ENCODE measurements around the gene CHORDC1. TPM values are rescaled to one million over a fixed set of nuclear protein-coding genes. Genes with fewer than 3 reads are reported as not detected.

CHORDC1 gene
- total RNA-seq, 1 experiment from 2014 or later, result 70.5 TPM

DNA sequence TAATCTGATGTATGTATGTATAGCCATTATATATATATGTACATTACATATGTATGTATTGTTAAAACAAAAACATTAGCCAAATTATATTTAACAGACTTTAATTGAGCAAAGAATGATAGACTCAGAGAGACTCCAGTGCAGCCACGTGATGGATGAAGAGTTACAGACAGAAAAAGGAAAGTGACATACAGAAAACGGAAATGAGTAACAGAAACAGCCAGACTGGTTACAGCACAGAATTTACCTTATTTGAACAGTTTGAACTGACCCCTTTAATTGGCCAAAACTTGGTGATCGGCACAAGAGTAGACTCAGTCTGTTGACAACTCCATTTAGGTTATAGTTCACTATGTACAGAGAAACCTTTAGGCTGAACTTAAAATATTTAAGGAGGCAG lies 35.0 kb downstream of the CHORDC1 start:
- no peaks in the 10 kb centered on the region for H3K9me3 ChIP-seq (ENCODE audit: insufficient read depth, low read depth)
- no peaks in the 10 kb centered on the region for H3K9me2 ChIP-seq (ENCODE audit: insufficient read depth)
- H3K27me3 ChIP-seq (ENCODE audit: insufficient read depth, low read depth), result no peaks in the 10 kb centered on the region
- H3K36me3 ChIP-seq (ENCODE audit: low read depth), result no peaks in the 10 kb centered on the region
- TF ChIP-seq, protein P1, sequence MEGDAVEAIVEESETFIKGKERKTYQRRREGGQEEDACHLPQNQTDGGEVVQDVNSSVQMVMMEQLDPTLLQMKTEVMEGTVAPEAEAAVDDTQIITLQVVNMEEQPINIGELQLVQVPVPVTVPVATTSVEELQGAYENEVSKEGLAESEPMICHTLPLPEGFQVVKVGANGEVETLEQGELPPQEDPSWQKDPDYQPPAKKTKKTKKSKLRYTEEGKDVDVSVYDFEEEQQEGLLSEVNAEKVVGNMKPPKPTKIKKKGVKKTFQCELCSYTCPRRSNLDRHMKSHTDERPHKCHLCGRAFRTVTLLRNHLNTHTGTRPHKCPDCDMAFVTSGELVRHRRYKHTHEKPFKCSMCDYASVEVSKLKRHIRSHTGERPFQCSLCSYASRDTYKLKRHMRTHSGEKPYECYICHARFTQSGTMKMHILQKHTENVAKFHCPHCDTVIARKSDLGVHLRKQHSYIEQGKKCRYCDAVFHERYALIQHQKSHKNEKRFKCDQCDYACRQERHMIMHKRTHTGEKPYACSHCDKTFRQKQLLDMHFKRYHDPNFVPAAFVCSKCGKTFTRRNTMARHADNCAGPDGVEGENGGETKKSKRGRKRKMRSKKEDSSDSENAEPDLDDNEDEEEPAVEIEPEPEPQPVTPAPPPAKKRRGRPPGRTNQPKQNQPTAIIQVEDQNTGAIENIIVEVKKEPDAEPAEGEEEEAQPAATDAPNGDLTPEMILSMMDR (conservative IDR thresholded peaks at IDR 0.05), result no peak
- TF ChIP-seq EZH2 (IDR thresholded peaks at IDR 0.05; ENCODE audit: low read depth), result no peak
- CTCF ChIA-PET, result no interaction called here
- no peak overlapping the region for H2AFZ ChIP-seq
- DNase-seq, result no peak
- no peaks in the 10 kb centered on the region for H4K20me1 ChIP-seq (ENCODE audit: insufficient read depth)
- no peaks in the 10 kb centered on the region for H3K4me1 ChIP-seq (replicated peaks; ENCODE audit: insufficient read depth)
- H3F3A ChIP-seq (ENCODE audit: insufficient read depth, low read depth), result no peaks in the 10 kb centered on the region
- no peak overlapping the region for H3K4me2 ChIP-seq
- intact Hi-C loops (cut with micrococcal nuclease; ENCODE audit: unreplicated experiment), result no loop called here
- no peak overlapping the region for H3K27ac ChIP-seq
- H3K4me3 ChIP-seq, result no peak overlapping the region
- no TSS peak for BruUV-seq (replicated peaks)
- H3K79me2 ChIP-seq (ENCODE audit: low read depth), result no peaks in the 10 kb centered on the region
- POLR2A ChIA-PET (ENCODE audit: unreplicated experiment), result no interaction called here

DNA sequence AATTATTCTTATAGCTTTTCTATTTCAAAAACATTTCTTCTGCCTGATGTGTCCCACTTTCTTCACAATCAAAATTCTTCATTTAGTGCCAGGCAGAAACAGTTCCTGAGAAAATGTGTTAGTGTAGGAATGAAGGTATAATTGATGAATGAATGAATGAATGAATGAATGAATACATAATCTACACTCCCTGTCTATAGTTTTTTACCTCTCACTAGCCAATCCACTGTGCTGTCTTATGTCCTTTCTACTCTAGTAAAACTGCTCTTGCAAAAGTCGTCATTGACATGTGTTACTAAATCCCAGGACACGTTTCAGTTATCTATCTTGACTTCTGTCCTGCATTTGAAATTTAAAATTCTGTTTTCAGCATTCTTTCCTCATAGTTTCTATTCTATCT lies 42.9 kb downstream of the CHORDC1 start:
- Histone ChIP-seq H3K4me2 (no peak overlapping the region), H4K20me1 (ENCODE audit: insufficient read depth) (no peaks in the 10 kb centered on the region), H3K79me2 (ENCODE audit: low read depth) (no peaks in the 10 kb centered on the region), H2AFZ (no peak overlapping the region), H3K36me3 (ENCODE audit: low read depth) (no peaks in the 10 kb centered on the region), H3K27ac (no peak overlapping the region), H3F3A (ENCODE audit: insufficient read depth, low read depth) (peaks cover 11% of the 10 kb centered on the region; the same call in 1 of the 2 replicates), H3K27me3 (ENCODE audit: insufficient read depth, low read depth) (no peaks in the 10 kb centered on the region), H3K9me3 (ENCODE audit: insufficient read depth, low read depth) (no peaks in the 10 kb centered on the region; the same call in 1 of the 2 replicates), H3K9me2 (ENCODE audit: insufficient read depth) (no peaks in the 10 kb centered on the region), H3K4me3 (no peak overlapping the region), H3K4me1 (replicated peaks; ENCODE audit: insufficient read depth) (peaks cover 18% of the 10 kb centered on the region)
- DNase-seq, result no peak
- ChIA-PET CTCF (no interaction called here), POLR2A (ENCODE audit: unreplicated experiment) (no interaction called here)
- TF ChIP-seq, protein P1 (conservative IDR thresholded peaks at IDR 0.05), result no peak
- no peak for TF ChIP-seq EZH2 (IDR thresholded peaks at IDR 0.05; ENCODE audit: low read depth)
- BruUV-seq (replicated peaks), result no TSS peak
- intact Hi-C loops (cut with micrococcal nuclease; ENCODE audit: unreplicated experiment), result no loop called here

DNA sequence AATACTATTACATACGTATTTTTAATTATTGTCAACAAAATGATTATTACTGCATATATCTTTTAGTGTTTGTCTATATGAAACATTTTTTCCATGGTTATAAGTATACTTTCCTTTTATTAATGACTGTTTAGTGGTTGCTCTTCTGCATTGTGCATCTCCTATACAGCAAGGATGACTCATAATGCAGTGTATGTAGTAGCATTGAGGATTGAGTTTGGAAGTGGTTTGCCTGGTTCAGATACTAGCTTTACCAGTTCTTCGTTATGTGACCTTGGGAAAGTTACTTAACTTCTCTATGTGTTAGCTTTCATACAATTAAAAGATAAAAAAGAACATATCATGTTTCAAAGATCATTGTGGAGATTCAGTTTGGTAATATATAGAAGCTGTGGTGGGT lies 44.1 kb downstream of the CHORDC1 start:
- H2AFZ ChIP-seq, result no peak overlapping the region
- no peak overlapping the region for H3K27ac ChIP-seq
- intact Hi-C loops (cut with micrococcal nuclease; ENCODE audit: unreplicated experiment), result no loop called here
- no peaks in the 10 kb centered on the region; the same call in 1 of the 2 replicates for H3K9me3 ChIP-seq (ENCODE audit: insufficient read depth, low read depth)
- H3K4me1 ChIP-seq (replicated peaks; ENCODE audit: insufficient read depth), result peaks cover 18% of the 10 kb centered on the region
- CTCF ChIA-PET, result no interaction called here
- no peak overlapping the region for H3K4me3 ChIP-seq
- no peaks in the 10 kb centered on the region for H3K9me2 ChIP-seq (ENCODE audit: insufficient read depth)
- peak; percentile 12 to 93 for DNase-seq
- H3K4me2 ChIP-seq, result peak overlapping the region; percentile 14; the same call in 1 of the 2 replicates
- no peak for TF ChIP-seq EZH2 (IDR thresholded peaks at IDR 0.05; ENCODE audit: low read depth)
- TF ChIP-seq, protein P1 (conservative IDR thresholded peaks at IDR 0.05), result no peak
- H3F3A ChIP-seq (ENCODE audit: insufficient read depth, low read depth), result peaks cover 11% of the 10 kb centered on the region; the same call in 1 of the 2 replicates
- H3K27me3 ChIP-seq (ENCODE audit: insufficient read depth, low read depth), result no peaks in the 10 kb centered on the region
- no peaks in the 10 kb centered on the region for H3K36me3 ChIP-seq (ENCODE audit: low read depth)
- H4K20me1 ChIP-seq (ENCODE audit: insufficient read depth), result no peaks in the 10 kb centered on the region
- no peaks in the 10 kb centered on the region for H3K79me2 ChIP-seq (ENCODE audit: low read depth)
- BruUV-seq (replicated peaks), result no TSS peak
- POLR2A ChIA-PET (ENCODE audit: unreplicated experiment), result no interaction called here
